Omental fat pad (tissue), 4 donors: Measurements from ENCODE around the gene RNF133. TPM values are rescaled to one million over a fixed set of nuclear protein-coding genes. Genes with fewer than 3 reads are reported as not detected.
"Not testable (repeated sequence)": the region's sequence is repeated elsewhere in the genome, so short reads cannot be mapped to it uniquely, and the experiment has no call there.

Experiments used
- ATAC-seq: fragments of 150-250 bp; one replicate; pipeline ENCODE4 v1.9.1; 2016; ENCODE audit warnings: mild to moderate bottlenecking, moderate library complexity; ENCODE audit not compliant: low FRiP score
- DNase-seq: peaks from one replicate; pipeline ENCODE4 v3.0.0-alpha.2; 2019; ENCODE audit warnings: low spot score
- total RNA-seq, 4 donors: library from RNA; depleted of rRNA; stranded (reverse); fragments of >200 nt; gene quantifications; one replicate each; pipeline ENCODE4 v1.1.0, GENCODE V29; 2016
- TF ChIP-seq, protein P1 (sequence below), 3 donors: fragments of 450-650 bp; IDR thresholded peaks; one replicate each; pipeline ENCODE4 v1.5.1; 2016 to 2017; ENCODE audit warnings: antibody characterized with exemption in 3 of 3, mild to moderate bottlenecking in 3 of 3, moderate library complexity in 2 of 3

The RNF133 gene
- total RNA-seq, 4 donors from 2014 or later, result 1.0 to 3.1 (median 1.6) TPM

DNA sequence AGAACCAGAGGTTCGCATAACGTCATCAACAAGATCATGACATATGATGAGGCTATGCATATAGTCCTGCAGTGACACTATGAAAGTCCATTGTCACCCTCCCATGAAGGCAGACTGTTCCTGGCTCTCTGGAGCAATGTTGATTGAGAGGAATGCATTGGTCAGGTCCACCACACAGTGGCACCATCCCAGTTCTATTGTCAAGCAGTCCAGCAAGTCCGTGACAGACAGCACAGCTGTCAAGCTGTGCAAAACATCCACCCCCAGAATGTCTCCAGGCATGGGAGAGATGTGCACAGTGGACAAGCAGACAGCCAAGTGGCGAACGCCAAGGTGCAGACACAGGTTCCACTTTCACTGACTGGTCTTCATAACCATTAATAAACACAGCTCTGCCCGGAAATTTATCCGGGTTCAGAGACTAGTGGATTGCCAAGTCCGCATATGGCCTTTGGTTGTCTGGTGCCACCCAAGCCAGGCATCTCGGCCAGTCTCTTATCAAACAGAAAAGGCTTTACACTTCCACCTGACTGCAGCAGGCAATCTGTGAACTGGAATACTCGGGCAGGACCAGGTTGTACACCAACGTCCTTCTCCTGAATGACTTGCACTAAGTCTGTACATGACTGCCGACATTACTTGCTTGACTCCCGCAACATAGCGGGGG lies 7.2 kb downstream of the RNF133 start:
- TF ChIP-seq, protein P1, sequence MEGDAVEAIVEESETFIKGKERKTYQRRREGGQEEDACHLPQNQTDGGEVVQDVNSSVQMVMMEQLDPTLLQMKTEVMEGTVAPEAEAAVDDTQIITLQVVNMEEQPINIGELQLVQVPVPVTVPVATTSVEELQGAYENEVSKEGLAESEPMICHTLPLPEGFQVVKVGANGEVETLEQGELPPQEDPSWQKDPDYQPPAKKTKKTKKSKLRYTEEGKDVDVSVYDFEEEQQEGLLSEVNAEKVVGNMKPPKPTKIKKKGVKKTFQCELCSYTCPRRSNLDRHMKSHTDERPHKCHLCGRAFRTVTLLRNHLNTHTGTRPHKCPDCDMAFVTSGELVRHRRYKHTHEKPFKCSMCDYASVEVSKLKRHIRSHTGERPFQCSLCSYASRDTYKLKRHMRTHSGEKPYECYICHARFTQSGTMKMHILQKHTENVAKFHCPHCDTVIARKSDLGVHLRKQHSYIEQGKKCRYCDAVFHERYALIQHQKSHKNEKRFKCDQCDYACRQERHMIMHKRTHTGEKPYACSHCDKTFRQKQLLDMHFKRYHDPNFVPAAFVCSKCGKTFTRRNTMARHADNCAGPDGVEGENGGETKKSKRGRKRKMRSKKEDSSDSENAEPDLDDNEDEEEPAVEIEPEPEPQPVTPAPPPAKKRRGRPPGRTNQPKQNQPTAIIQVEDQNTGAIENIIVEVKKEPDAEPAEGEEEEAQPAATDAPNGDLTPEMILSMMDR (IDR thresholded peaks at IDR 0.05), result no peak
- ATAC-seq (no peak), DNase-seq (no peak)

DNA sequence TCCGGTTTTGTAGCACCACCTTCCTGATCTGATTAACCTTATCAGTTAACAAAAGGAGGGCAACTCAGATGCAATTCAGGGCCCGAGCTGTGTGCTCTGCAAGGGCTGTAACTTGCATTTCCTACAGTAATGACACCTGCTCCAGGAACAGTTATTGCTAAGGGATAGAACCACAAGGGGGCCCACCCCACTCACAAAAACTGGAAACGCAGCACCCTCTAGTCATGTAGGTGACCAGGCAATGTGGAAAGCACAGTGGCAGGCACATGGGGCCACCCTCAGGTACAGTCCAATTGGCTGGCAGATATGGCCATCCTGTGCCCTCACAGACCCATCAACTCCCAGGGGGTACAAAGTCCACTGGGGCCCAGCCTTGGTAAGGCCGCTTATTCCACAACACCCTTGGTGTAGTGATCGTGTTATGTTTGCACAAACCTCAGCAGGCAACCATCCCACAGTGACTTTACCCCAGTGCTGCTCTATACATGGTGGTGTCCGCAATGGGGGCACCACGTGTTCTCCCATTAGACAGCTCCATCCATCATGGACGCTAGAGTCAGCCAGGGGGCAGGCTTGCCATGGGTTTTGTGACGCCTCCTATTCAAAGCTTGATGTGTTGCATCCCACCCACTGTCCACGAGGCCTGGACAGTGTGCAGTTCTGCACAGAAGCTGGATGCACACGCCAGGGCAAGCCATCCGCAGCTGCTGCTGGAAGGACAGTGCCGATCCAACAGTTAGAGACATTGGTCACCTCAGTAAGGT lies 9.4 kb downstream of the RNF133 start:
- no peak for DNase-seq
- no peak for ATAC-seq
- TF ChIP-seq, protein P1 (IDR thresholded peaks at IDR 0.05), result no peak

- no peak for DNase-seq
- TF ChIP-seq, protein P1 (IDR thresholded peaks at IDR 0.05), result no peak
- ATAC-seq, result no peak
Measured at GRCh38 chr7:122688400-122688998, 10.4 kb downstream of the RNF133 start.

DNA sequence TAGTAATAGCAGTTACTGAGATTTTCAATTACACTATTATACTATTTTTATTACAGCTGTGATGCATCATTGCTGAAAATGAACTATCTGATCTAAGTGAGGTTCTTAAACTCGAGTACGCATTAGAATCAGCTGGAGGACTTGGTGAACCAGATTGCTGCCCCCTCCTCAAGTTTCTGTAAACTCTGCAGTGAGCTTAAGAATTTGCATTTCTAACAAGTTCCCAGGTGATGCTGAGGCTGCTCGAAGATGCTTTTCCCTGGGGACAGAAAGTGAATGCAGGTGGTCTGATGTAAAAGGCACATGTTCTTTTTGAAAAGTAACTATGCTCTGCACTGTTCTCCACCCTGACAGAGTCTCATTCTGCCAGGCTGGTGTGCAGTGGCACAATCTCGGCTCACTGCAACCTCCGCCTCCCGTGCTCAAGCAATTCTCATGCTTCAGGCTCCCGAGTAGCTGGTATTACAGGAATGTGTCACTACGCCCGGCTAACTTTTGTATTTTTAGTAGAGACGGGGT lies 12.5 kb downstream of the RNF133 start:
- TF ChIP-seq, protein P1 (IDR thresholded peaks at IDR 0.05), result no peak
- no peak for DNase-seq
- no peak for ATAC-seq

- no peak for DNase-seq
- TF ChIP-seq, protein P1 (IDR thresholded peaks at IDR 0.05), result no peak
- ATAC-seq, result no peak
Measured at GRCh38 chr7:122684504-122684903, 14.4 kb downstream of the RNF133 start.

DNA sequence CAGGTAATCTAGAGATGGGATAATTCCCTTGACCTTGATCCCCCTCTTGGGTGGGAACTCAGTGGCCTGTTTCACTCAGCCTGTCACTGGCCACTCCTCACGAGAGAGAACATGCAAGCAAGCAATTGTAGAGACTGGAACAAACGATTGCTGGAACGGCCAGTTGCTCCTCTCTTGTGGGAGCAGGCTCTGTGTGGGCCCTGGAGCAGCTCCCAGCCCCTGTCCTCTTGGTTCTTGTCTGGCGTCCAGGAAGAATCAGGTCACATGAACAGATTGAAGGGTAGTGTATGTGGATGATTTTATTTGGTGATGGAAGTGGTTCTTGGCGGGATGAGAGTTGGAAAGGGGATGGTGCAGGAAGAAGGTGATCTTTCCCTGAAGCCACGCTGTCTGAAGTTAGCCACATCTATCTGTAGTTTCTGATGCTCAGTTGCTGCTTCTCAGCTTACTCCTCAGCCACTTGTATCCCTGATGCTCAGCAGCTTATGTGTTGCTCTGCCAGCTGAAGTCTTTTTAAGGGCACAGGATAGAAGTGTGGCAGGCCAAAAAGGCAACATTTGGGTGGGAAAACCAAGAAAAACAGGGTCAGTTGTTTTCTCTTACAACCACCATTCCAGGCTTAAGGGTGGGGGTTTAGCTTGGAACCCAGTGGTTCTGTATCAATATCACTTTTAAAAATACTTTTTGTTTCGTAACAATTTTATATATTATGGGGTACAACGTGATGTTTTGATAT lies 15.9 kb downstream of the RNF133 start:
- TF ChIP-seq, protein P1 (IDR thresholded peaks at IDR 0.05), result no peak
- ATAC-seq (no peak), DNase-seq (no peak)

DNA sequence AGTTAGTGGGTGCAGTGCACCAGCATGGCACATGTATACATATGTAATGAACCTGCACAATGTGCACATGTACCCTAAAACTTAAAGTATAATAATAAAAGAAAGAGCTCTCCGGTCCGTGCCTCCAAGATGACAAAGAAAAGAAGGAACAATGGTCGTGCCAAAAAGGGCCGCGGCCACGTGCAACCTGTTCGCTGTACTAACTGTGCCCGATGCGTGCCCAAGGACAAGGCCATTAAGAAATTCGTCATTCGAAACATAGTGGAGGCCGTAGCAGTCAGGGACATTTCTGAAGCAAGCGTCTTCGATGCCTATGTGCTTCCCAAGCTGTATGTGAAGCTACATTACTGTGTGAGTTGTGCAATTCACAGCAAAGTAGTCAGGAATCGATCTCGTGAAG lies 17.7 kb downstream of the RNF133 start:
- ATAC-seq, DNase-seq: not testable (repeated sequence)
